NCI-H187 (cell line): ENCODE results near the gene STARD7.
A peak's percentile ranks its signal among the peaks of the same experiment; 100 is the strongest.
"Not testable (repeated sequence)": the region's sequence is repeated elsewhere in the genome, so short reads cannot be mapped to it uniquely, and the experiment has no call there.

Experiments used
- DNase-seq, 2 experiments: peaks; one replicate each; lab custom pipeline; 2025; lab: John Stamatoyannopoulos, UW

Gene STARD7, protein sequence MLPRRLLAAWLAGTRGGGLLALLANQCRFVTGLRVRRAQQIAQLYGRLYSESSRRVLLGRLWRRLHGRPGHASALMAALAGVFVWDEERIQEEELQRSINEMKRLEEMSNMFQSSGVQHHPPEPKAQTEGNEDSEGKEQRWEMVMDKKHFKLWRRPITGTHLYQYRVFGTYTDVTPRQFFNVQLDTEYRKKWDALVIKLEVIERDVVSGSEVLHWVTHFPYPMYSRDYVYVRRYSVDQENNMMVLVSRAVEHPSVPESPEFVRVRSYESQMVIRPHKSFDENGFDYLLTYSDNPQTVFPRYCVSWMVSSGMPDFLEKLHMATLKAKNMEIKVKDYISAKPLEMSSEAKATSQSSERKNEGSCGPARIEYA

GRCh38 chr2:96208143-96209010 lies at the start of gene STARD7:
STARD7 (minus strand) TSS chr2:96208827; CDS start chr2:96208434, 393 bp downstream.
- peak; percentile 90 to 97 for DNase-seq

DNA sequence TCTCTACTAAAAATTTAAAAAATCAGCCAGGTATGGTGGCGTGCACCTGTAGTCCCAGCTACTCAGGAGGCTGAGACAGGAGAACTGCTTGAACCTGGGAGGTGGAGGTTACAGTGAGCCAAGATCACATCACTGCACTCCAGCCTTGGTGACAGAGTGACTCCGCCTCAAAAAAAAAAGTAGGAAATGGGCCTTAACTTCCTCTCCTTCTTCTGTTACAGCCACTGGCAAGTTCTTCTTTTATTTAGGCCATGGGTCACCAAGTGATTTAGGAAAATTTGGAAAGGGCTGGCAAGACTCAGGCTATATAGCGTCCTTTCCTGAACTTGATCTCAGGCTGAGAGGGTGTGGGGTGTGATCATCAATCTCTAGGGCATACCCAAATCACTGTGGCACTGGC lies 49.1 kb upstream of the STARD7 start:
- DNase-seq: not testable (repeated sequence)

- no peak for DNase-seq
Observed at GRCh38 chr2:96256611-96257113, 48.0 kb upstream of the STARD7 start.

- no peak for DNase-seq
Observed at GRCh38 chr2:96254571-96254970, 45.9 kb upstream of the STARD7 start.

DNA sequence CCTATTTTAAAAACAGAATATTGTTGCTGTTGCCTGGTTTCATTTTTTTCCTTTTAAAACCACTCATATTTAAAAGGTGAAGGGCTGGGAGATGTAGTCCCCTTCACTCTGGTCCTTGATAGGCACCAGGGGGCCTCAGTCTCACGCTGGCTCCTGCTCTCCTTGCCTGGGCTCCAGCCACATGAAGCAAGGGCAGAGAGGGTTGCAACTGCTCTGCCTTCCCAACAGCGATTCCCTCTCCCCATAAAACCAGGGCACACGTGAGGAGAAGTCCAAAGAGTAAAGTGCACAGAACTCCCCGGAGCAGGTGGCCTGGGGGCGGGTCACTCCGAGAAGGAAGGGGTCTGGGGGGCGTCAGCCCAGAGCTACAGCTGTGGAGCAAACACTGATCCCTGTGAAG lies 44.4 kb upstream of the STARD7 start:
- no peak for DNase-seq

- no peak for DNase-seq
Observed at GRCh38 chr2:96252526-96252925, 43.9 kb upstream of the STARD7 start.

DNA sequence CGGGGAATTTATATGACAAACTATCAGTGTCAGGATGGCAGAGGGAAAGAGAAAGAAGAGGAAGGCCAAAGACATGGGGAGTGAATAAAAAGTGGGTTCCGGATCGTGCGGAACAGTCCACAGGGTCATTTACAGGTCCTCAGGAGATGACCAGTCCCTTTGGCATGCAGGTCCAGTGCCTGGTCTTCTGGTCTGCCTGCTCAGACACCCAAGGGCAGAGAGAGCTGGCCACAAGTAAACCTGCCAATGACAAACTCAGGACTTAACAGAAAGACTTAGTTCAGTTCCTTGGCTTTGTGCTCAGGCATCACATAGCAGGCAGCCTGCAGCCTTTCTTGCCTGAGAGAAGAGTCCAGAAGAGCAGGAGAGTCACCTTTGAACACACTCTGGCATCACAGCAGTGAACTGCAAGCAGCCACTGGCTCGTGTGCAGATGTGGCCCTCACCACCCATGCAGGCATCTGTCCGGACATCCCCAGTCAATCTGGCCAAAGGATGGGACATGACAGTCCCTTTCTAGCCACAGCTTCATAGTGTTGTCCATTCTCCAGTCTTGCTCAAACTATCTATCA lies 43.2 kb upstream of the STARD7 start:
- DNase-seq: no peak

- DNase-seq: no peak
Observed at GRCh38 chr2:96250188-96250587, 41.6 kb upstream of the STARD7 start.

DNA sequence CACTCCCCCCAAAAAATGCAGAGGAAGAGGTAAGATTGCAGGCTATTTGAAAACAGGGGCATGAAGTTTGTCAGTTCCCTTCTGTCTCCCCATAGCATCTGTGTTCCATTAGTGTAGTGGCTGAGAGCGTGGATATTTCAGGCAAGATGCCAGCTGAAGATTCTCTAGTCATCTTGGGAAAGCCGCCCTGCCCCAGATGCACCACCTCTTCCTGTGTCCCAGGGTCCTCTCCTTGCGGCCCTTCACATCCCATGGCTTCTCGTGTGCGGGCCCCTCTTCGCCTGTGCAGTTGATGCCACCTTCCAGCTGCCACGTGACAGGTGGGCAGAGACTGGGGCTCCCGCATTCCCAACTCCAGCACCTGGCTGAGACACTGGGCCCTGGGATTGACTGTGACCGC lies 41.0 kb upstream of the STARD7 start:
- no peak for DNase-seq

GRCh38 chr2:96248624-96249023 lies 40.0 kb upstream of the STARD7 start:
- DNase-seq: no peak

DNA sequence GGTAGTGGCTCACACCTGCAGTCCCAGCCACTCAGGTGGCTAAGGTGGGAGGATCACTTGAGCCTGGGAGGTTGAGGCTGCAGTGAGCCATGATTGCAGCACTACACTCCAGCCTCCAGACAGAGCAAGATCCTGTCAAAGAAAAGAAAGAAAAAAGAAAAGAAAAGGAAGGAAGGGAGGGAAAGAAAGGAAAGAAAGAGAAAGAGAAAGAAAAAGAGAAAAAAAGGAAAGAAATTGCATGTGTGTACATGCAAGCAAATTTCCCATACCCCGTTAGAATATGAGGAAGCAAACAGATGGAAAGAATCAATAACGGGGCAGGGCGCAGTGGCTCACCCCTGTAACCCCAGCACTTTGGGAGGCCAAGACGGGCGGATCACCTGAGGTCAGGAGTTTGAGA lies 39.3 kb upstream of the STARD7 start:
- DNase-seq: no peak

DNA sequence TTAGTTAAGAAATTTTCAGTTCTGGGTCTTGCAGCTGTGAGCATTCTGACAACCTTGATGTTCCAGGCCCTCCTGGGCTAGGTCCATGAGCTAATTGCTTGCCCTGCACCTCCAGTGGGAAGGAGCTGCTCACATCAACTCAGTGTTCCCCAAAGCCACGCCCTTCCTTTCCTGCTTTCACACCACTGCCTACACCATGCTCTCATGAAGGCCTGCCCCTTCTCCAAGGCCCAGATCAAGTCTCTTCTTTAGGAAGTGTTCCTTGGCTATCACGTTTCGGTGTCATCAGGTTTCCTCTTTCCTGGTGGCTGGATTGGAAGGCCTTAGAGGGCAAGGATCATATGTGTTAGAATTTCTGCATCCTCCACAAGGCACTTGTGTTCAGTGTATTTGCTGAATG lies 38.4 kb upstream of the STARD7 start:
- DNase-seq: no peak

DNA sequence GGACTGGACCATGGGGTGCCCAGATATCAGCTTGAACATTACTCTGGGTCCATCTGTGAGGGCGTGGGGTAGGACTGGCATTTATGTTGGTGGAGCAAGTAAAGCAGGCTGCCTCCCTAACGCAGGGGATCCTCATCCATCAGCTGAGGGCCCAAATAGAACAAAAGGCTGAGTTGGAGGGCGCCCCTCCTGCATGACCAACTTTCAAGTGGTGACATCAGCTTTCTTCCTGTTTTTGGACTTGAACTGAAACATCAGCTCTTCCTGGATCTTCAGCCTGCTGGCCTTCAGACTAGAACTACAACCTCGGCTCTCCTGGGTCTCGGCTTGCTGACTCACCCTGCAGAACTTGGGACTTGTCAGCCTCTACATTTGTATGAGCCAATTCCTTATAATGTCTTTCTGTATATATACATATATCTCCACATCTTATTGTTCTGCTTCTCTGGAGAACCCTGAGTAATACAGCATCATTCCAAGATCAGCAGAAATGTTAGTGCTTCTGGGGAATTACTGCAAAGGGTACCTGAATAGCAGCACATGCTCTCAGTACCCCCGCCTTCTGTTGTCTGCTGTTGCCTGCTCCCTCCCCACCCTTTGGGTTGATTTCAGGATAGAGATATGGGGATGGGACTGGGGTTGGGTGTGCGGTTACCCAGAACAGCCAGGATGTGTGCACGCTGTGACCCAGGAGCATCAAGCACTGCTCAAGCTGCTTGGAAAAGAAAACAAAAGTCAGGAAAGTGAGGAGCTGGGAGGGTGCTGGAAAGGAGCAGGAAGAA lies 37.2 kb upstream of the STARD7 start:
- no peak for DNase-seq

- no peak for DNase-seq
Observed at GRCh38 chr2:96243843-96244242, 35.2 kb upstream of the STARD7 start.

- no peak for DNase-seq
Observed at GRCh38 chr2:96241900-96242611, 33.4 kb upstream of the STARD7 start.

DNA sequence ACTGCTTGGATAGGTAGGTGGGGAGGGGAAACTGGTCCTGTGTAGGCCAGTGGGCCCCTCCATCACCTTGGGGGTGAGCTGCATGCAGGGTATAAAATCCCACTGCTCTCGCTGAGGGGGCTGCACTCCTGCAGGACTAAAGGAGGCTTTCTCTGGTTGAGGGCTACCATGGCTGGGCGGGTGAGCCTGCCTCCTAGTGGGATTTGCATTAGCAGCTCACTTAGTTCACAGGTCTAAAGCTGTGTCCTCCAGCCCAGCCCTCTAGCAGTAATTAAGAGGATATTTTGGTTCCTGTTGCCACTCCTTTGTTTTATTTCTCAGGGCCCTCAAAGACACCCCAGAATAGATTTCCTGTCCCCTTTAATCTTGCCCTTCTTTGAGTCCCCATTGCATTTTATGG lies 32.6 kb upstream of the STARD7 start:
- DNase-seq: no peak

- no peak for DNase-seq
Observed at GRCh38 chr2:96240341-96241038, 31.9 kb upstream of the STARD7 start.

DNA sequence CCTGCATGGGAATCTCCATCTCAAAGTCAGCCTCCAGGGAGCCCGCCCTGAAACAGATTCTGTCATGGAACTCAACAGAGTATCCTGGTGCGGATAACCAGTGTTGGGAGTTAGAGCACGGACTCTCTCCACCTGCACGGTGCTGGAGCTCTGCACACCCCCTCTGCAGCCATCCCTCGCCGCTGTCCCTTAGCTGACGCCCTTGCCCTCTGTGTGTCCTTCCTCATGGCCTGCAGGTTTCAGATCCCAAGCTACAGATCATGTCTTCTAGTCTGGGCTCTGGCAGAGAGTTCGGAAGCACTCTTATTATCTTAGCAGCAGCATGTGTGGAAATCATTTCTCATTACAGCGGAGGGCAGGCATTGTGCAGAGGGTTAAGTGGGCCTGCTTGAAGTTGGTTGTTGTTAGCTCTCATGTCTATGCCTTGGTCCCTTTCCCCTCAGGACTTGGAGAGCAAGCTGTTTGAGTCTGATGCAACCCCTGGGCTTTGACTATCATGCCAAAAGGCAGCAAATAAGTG lies 31.2 kb upstream of the STARD7 start:
- no peak for DNase-seq

GRCh38 chr2:96239091-96239490 lies 30.5 kb upstream of the STARD7 start:
- DNase-seq: no peak

- no peak for DNase-seq
Observed at GRCh38 chr2:96238266-96238665, 29.6 kb upstream of the STARD7 start.
